NCI-H748 (cell line): Measurements from ENCODE around the gene TFAP2A.

Experiments
- DNase-seq: peaks from one replicate; lab custom pipeline; 2025; ENCODE audit not compliant: unreplicated experiment; lab: John Stamatoyannopoulos, UW

TFAP2A gene

GRCh38 chr6:10426781-10427279 lies 12.0 kb upstream of the TFAP2A start:
- peak; percentile 56 for DNase-seq

- peak; percentile 77 for DNase-seq
Observed at GRCh38 chr6:10425975-10426780, 11.3 kb upstream of the TFAP2A start.

GRCh38 chr6:10425176-10425974 lies 10.5 kb upstream of the TFAP2A start:
- no peak for DNase-seq

GRCh38 chr6:10424040-10424439 lies 9.2 kb upstream of the TFAP2A start:
- peak; percentile 62 for DNase-seq

- no peak for DNase-seq
Observed at GRCh38 chr6:10422737-10423034, 7.8 kb upstream of the TFAP2A start.

GRCh38 chr6:10421921-10422736 lies 7.3 kb upstream of the TFAP2A start:
- no peak for DNase-seq

GRCh38 chr6:10421158-10421920 lies 6.5 kb upstream of the TFAP2A start:
- DNase-seq = no peak

GRCh38 chr6:10420546-10421157 lies 5.8 kb upstream of the TFAP2A start:
- no peak for DNase-seq

- no peak for DNase-seq
Observed at GRCh38 chr6:10419749-10420545, 5.1 kb upstream of the TFAP2A start.

GRCh38 chr6:10418862-10419748 lies 4.2 kb upstream of the TFAP2A start:
- DNase-seq = no peak

GRCh38 chr6:10418361-10418861 lies 3.5 kb upstream of the TFAP2A start:
- DNase-seq = no peak

GRCh38 chr6:10417681-10418104 lies 2.8 kb upstream of the TFAP2A start:
- DNase-seq = no peak

- DNase-seq = no peak
Observed at GRCh38 chr6:10416863-10417641, 2.2 kb upstream of the TFAP2A start.

GRCh38 chr6:10416516-10416862 lies 1.6 kb upstream of the TFAP2A start:
- DNase-seq = no peak

- DNase-seq = no peak
Observed at GRCh38 chr6:10415617-10416480, 975 bp upstream of the TFAP2A start.

GRCh38 chr6:10413850-10414738 lies 780 bp downstream of the TFAP2A start:
- DNase-seq = peak; percentile 84
